ENCODE results near the gene ACTR3. TPM values are rescaled to one million over a fixed set of nuclear protein-coding genes. Genes with fewer than 3 reads are reported as not detected.

ACTR3 gene
- total RNA-seq, 1 experiment from 2014 or later: 197 TPM

DNA sequence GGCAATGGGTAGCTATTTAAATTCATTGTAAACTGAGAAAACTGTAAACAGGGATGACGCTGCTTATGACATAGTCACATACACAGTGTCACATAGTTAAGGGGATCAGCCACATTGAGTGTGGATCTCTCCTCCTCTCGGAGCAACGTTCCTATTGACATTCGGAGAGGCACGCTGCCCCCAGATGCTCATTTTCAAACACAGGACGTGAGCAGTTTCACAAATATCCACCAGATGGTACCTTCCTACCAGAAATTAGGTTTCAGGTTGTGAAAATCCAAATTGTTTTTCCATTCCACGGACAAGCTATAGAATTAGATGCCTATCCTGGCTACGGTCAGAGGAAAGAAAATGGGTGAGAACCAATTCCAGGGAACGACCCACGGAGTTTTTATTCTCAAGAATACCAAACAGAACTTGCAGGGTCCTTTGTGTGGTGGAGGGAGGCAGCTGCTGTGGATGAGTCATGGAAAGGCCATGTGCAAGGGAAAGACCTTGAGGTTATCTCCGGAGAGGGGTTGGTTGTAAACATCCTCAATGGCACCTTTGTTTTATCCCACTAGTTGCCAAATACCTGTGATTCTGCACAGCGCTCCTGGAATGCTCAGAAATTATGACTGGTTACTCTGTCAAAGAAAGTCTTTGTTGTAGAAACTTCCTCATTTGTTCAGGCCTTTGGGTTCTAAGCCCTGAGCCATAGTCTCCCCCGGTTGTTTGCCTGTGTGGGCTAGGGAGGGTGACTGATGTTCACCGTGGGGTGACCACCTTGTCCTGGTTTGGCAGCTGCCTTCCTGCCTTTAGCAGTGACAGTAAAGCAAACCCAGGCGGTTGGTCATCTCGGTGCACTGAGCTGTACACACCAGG lies 88.0 kb downstream of the ACTR3 start:
- ChIA-PET CTCF (interaction anchor here (0.5 to 1.3 kb wide), 2 partner anchors 531 to 573 kb away, joined by 3 to 8 read pairs; no protein-coding TSS in a partner anchor), POLR2A (ENCODE audit: unreplicated experiment) (no interaction called here)
- no peaks in the 10 kb centered on the region for H3K79me2 ChIP-seq (ENCODE audit: low read length)
- no peaks in the 10 kb centered on the region for H3K9me3 ChIP-seq (ENCODE audit: low read length)
- no peaks in the 10 kb centered on the region for H4K20me1 ChIP-seq (ENCODE audit: low read length)
- no peaks in the 10 kb centered on the region for H3K9me2 ChIP-seq (replicated peaks; ENCODE audit: low read length)
- no peaks in the 10 kb centered on the region for H3K36me3 ChIP-seq (ENCODE audit: low read depth, low read length)
- no peaks in the 10 kb centered on the region for H3F3A ChIP-seq (ENCODE audit: low read length, unreplicated experiment)
- H3K27me3 ChIP-seq (ENCODE audit: low read length): no peaks in the 10 kb centered on the region
- intact Hi-C loops (cut with micrococcal nuclease): loop anchor here (2.0 kb wide), 1 partner anchor 573 kb away; no protein-coding TSS in a partner anchor
- ATAC-seq (peak; percentile 35), DNase-seq (peak; percentile 49)
- BruUV-seq (replicated peaks): no TSS peak
- no peak overlapping the region for H3K4me2 ChIP-seq (ENCODE audit: low read length)
- no peak overlapping the region for H3K4me3 ChIP-seq (ENCODE audit: low read length)
- H3K4me1 ChIP-seq (ENCODE audit: insufficient read depth, low read length): no peaks in the 10 kb centered on the region
- no peak for TF ChIP-seq EZH2 (IDR thresholded peaks at IDR 0.05; ENCODE audit: low read length, unreplicated experiment)
- TF ChIP-seq, protein P1, sequence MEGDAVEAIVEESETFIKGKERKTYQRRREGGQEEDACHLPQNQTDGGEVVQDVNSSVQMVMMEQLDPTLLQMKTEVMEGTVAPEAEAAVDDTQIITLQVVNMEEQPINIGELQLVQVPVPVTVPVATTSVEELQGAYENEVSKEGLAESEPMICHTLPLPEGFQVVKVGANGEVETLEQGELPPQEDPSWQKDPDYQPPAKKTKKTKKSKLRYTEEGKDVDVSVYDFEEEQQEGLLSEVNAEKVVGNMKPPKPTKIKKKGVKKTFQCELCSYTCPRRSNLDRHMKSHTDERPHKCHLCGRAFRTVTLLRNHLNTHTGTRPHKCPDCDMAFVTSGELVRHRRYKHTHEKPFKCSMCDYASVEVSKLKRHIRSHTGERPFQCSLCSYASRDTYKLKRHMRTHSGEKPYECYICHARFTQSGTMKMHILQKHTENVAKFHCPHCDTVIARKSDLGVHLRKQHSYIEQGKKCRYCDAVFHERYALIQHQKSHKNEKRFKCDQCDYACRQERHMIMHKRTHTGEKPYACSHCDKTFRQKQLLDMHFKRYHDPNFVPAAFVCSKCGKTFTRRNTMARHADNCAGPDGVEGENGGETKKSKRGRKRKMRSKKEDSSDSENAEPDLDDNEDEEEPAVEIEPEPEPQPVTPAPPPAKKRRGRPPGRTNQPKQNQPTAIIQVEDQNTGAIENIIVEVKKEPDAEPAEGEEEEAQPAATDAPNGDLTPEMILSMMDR (conservative IDR thresholded peaks at IDR 0.05; ENCODE audit: low read depth, low read length): peak; percentile 49
- TF ChIP-seq EZH2phosphoT487 (IDR thresholded peaks at IDR 0.05; ENCODE audit: borderline replicate concordance, low read length): no peak
- H3K27ac ChIP-seq (ENCODE audit: low read length): no peak overlapping the region
- no peak overlapping the region for H2AFZ ChIP-seq (ENCODE audit: low read length)
- H3K9ac ChIP-seq (ENCODE audit: low read length): no peak overlapping the region

DNA sequence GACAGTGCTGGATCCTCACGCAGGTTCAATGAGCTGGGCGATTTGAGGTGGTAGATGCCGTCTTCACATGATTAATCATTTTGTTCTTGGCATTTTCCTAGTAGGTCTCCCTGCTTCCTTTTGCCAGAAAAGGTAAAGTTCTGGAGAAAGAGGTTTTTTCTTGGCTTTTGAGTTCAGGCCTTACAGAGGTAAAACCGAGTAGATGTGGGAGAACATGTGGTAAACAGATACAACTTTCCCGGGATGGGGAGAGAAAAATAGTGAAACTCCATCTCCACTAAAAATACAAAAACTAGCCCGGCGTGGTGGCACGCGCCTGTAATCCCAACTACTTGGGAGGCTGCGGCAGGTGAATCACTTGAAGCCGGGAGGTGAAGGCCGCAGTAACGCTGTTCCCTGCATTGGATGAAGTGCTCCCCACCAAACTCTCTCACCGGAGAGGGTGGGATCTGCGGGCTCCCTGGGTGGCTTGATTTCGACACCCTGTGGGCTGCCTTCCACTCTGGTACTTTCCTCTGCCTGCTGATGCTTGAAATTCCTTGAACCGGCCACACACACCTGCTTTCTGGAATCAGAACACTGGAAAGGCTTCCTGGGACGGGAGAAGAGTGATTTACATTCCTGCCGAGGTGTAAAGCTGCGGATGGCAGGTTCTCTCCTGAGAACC lies 88.8 kb downstream of the ACTR3 start:
- no peaks in the 10 kb centered on the region for H3K79me2 ChIP-seq (ENCODE audit: low read length)
- BruUV-seq (replicated peaks): no TSS peak
- H3K9me2 ChIP-seq (replicated peaks; ENCODE audit: low read length): no peaks in the 10 kb centered on the region
- no peak overlapping the region for H3K4me3 ChIP-seq (ENCODE audit: low read length)
- H3K9ac ChIP-seq (ENCODE audit: low read length): no peak overlapping the region
- no peaks in the 10 kb centered on the region for H3K27me3 ChIP-seq (ENCODE audit: low read length)
- no peaks in the 10 kb centered on the region for H3K9me3 ChIP-seq (ENCODE audit: low read length)
- H3K27ac ChIP-seq (ENCODE audit: low read length): no peak overlapping the region
- H3K4me2 ChIP-seq (ENCODE audit: low read length): no peak overlapping the region
- H4K20me1 ChIP-seq (ENCODE audit: low read length): no peaks in the 10 kb centered on the region
- ChIA-PET POLR2A (ENCODE audit: unreplicated experiment) (no interaction called here), CTCF (no interaction called here)
- no peaks in the 10 kb centered on the region for H3K4me1 ChIP-seq (ENCODE audit: insufficient read depth, low read length)
- no peaks in the 10 kb centered on the region for H3F3A ChIP-seq (ENCODE audit: low read length, unreplicated experiment)
- TF ChIP-seq EZH2 (IDR thresholded peaks at IDR 0.05; ENCODE audit: low read length, unreplicated experiment) (no peak), EZH2phosphoT487 (IDR thresholded peaks at IDR 0.05; ENCODE audit: borderline replicate concordance, low read length) (no peak)
- TF ChIP-seq, protein P1 (conservative IDR thresholded peaks at IDR 0.05; ENCODE audit: low read depth, low read length): no peak
- H3K36me3 ChIP-seq (ENCODE audit: low read depth, low read length): no peaks in the 10 kb centered on the region
- intact Hi-C loops (cut with micrococcal nuclease): no loop called here
- DNase-seq (no peak), ATAC-seq (no peak)
- no peak overlapping the region for H2AFZ ChIP-seq (ENCODE audit: low read length)

Measured in PC-3 (cell line).